Stimulated activated CD4-positive, alpha-beta T cell treated with anti-CD3 and anti-CD28 coated beads, Interleukin-15, amount 100 ng/mL, for 1 hour (primary cell): ENCODE results near the gene NUP214.
"Not testable (repeated sequence)": the region's sequence is repeated elsewhere in the genome, so short reads cannot be mapped to it uniquely, and the experiment has no call there.

Experiments
- DNase-seq, 2 donors: peaks; one replicate each; pipeline ENCODE4 v3.0.0-alpha.2; 2020; ENCODE audit warnings: low read depth in 1 of 2, low spot score in 1 of 2

The NUP214 gene

GRCh38 chr9:131160416-131161112 lies 35.2 kb downstream of the NUP214 start:
- DNase-seq, result no peak

GRCh38 chr9:131161585-131161984 lies 36.2 kb downstream of the NUP214 start:
- DNase-seq, result no peak

GRCh38 chr9:131162886-131163285 lies 37.5 kb downstream of the NUP214 start:
- DNase-seq, result no peak

GRCh38 chr9:131165523-131165922 lies 40.1 kb downstream of the NUP214 start:
- DNase-seq, result no peak

GRCh38 chr9:131167146-131167692 lies 41.8 kb downstream of the NUP214 start:
- DNase-seq, result no peak

GRCh38 chr9:131167936-131168335 lies 42.5 kb downstream of the NUP214 start:
- DNase-seq, result no peak

GRCh38 chr9:131169563-131170240 lies 44.3 kb downstream of the NUP214 start:
- DNase-seq, result no peak

GRCh38 chr9:131173995-131174394 lies 48.6 kb downstream of the NUP214 start:
- DNase-seq, result no peak

- DNase-seq, result no peak
Measured at GRCh38 chr9:131174681-131175239, 49.4 kb downstream of the NUP214 start.

- DNase-seq, result no peak
Measured at GRCh38 chr9:131177898-131178297, 52.5 kb downstream of the NUP214 start.

- DNase-seq, result peak; percentile 56 to 65
Measured at GRCh38 chr9:131178382-131178781, 53.0 kb downstream of the NUP214 start.

GRCh38 chr9:131178926-131179325 lies 53.5 kb downstream of the NUP214 start:
- no peak for DNase-seq

- no peak for DNase-seq
Measured at GRCh38 chr9:131179561-131180219, 54.3 kb downstream of the NUP214 start.

GRCh38 chr9:131180454-131180853 lies 55.1 kb downstream of the NUP214 start:
- no peak for DNase-seq

- no peak for DNase-seq
Measured at GRCh38 chr9:131181091-131181681, 55.8 kb downstream of the NUP214 start.

GRCh38 chr9:131185924-131186323 lies 60.5 kb downstream of the NUP214 start:
- no peak for DNase-seq

GRCh38 chr9:131186622-131187021 lies 61.2 kb downstream of the NUP214 start:
- DNase-seq, result no peak

GRCh38 chr9:131187957-131188356 lies 62.6 kb downstream of the NUP214 start:
- DNase-seq, result no peak

GRCh38 chr9:131188976-131189375 lies 63.6 kb downstream of the NUP214 start:
- no peak for DNase-seq

GRCh38 chr9:131190191-131190590 lies 64.8 kb downstream of the NUP214 start:
- DNase-seq, result no peak

GRCh38 chr9:131191032-131191431 lies 65.6 kb downstream of the NUP214 start:
- not testable (repeated sequence) for DNase-seq
